K562 (cell line): ENCODE data around the gene SCARF2. TPM values are rescaled to one million over a fixed set of nuclear protein-coding genes. Genes with fewer than 3 reads are reported as not detected.
A peak's percentile ranks its signal among the peaks of the same experiment; 100 is the strongest.

Experiments used
- CXXC5 ChIP-seq: fragments of 250-450 bp; sonication (Bioruptor Pico); IDR thresholded peaks from 2 replicates; pipeline ENCODE4 v1.8.0; 2022; ENCODE audit warnings: inconsistent platforms, mild to moderate bottlenecking, moderate library complexity
- NR2F6 ChIP-seq: fragments of 450-650 bp; formaldehyde crosslinking; IDR thresholded peaks from 2 replicates; pipeline ENCODE4 v1.4.0; 2020; ENCODE audit warnings: mild to moderate bottlenecking
- PML ChIP-seq: IDR thresholded peaks from 2 replicates; pipeline ENCODE4 v1.6.1; 2012; ENCODE audit warnings: low read length, inconsistent platforms
- SMARCA5 ChIP-seq: fragments of 450-650 bp; IDR thresholded peaks from 2 replicates; pipeline ENCODE4 v1.6.1; 2016
- TAF9B ChIP-seq: fragments of 450-650 bp; IDR thresholded peaks from 2 replicates; pipeline ENCODE4 v1.6.1; 2018; ENCODE audit warnings: mild to moderate bottlenecking; ENCODE audit not compliant: partially characterized antibody
- YY1 ChIP-seq, 3 experiments: IDR thresholded peaks; 2 replicates each; pipeline ENCODE4 v1.6.1; 2011; ENCODE audit warnings: low read length in 2 of 3, mild to moderate bottlenecking in 2 of 3, moderate library complexity in 2 of 3, borderline replicate concordance in 1 of 3, control low read depth in 1 of 3, low read depth in 1 of 3; ENCODE audit not compliant: insufficient read depth in 3 of 3, insufficient replicate concordance in 2 of 3, control insufficient read depth in 1 of 3, insufficient read length in 1 of 3; ENCODE audit errors: extremely low read depth in 1 of 3
- ZC3H4 ChIP-seq: sonication (generic); formaldehyde crosslinking; IDR thresholded peaks from 2 replicates; pipeline ENCODE4 v1.9.0; 2021; ENCODE audit warnings: missing genetic modification reagents, borderline replicate concordance
- ZNF232 ChIP-seq: sonication (generic); formaldehyde crosslinking; IDR thresholded peaks from 2 replicates; pipeline ENCODE4 v1.8.0; 2022; ENCODE audit warnings: mild to moderate bottlenecking, missing genetic modification reagents
- ZNF384 ChIP-seq: IDR thresholded peaks from 2 replicates; pipeline ENCODE4 v1.6.1; 2012; ENCODE audit warnings: low read depth, low read length, improper control_type of control experiment
- ZNF408 ChIP-seq: fragments of 250-450 bp; sonication (Bioruptor Pico); IDR thresholded peaks from 2 replicates; pipeline ENCODE4 v1.4.0; 2020; ENCODE audit warnings: low read depth, mild to moderate bottlenecking, moderate library complexity
- ZNF551 ChIP-seq: fragments of 250-450 bp; sonication (Bioruptor Pico); IDR thresholded peaks from 2 replicates; pipeline ENCODE4 v1.5.0; 2021; ENCODE audit warnings: mild to moderate bottlenecking, moderate library complexity
- ZNF586 ChIP-seq: fragments of 450-650 bp; formaldehyde crosslinking; conservative IDR thresholded peaks from 2 replicates; pipeline ENCODE4 v1.4.0; 2020; ENCODE audit warnings: mild to moderate bottlenecking, moderate library complexity
- polyA plus RNA-seq, 8 experiments: library from polyadenylated mRNA; depleted of rRNA in 4 of 8; stranded (reverse) in 5 of 8; unstranded in 3 of 8; fragments of >200 nt; fragmentation: Nextera tagmentation in 2 of 8; fragmentation: Illumina TruSeq in 1 of 8; extraction: Ambion mirVana in 2 of 8; extraction: Trizol in 1 of 8; gene quantifications; 2 replicates each; pipeline versions ENCODE4 v1.2.1 to v1.2.3, GENCODE V29; 2011 to 2014; ENCODE audit warnings: inconsistent platforms in 1 of 8, missing spikeins in 1 of 8
- total RNA-seq, 7 experiments: library from RNA; depleted of rRNA in 6 of 7; stranded (reverse); fragments of >200 nt in 6 of 7; fragmentation: Illumina TruSeq in 2 of 7; extraction: Trizol in 2 of 7; gene quantifications; 2 replicates each; pipeline versions ENCODE4 v1.2.1 to v1.2.3, GENCODE V29; 2011 to 2021; ENCODE audit warnings: low replicate concordance in 1 of 7
- TF ChIP-seq, protein P1 (sequence below): sonication (generic); formaldehyde crosslinking; IDR thresholded peaks from 2 replicates; pipeline ENCODE4 v1.8.0; 2022; ENCODE audit warnings: missing genetic modification reagents, mild to moderate bottlenecking, borderline replicate concordance
- TF ChIP-seq, protein P2 (sequence below): fragments of 250-450 bp; sonication (Bioruptor Pico); IDR thresholded peaks from 2 replicates; pipeline ENCODE4 v1.8.0; 2021; ENCODE audit warnings: mild to moderate bottlenecking, moderate library complexity

SCARF2 gene
- total and polyA plus RNA-seq, 9 of the 15 experiments (the other 6 are each of a cell fraction or from before 2014, with no cell fraction given), result 0.06 to 0.32 (median 0.21) TPM; not detected in 5

- TF ChIP-seq ZNF586 (CRISPR knock-in tag) (no peak), NR2F6 (no peak), ZC3H4 (CRISPR knock-in tag) (0 out of 2 replicates have a peak, but pooled peaks have one; percentile 32), TAF9B (no peak), PML (0 out of 2 replicates have a peak, but pooled peaks have one; percentile 7), ZNF232 (CRISPR knock-in tag) (no peak), CXXC5 (CRISPR knock-in tag) (no peak), ZNF551 (CRISPR knock-in tag) (no peak), ZNF408 (CRISPR knock-in tag) (no peak), ZNF384 (no peak), YY1 (IDR thresholded peaks at IDR 0.05; ENCODE audit: borderline replicate concordance in 1 of 3, control insufficient read depth in 1 of 3, extremely low read depth in 1 of 3, insufficient read depth in 3 of 3, insufficient read length in 1 of 3, insufficient replicate concordance in 2 of 3, low read depth in 1 of 3, low read length in 2 of 3) (no peak), SMARCA5 (no peak)
- TF ChIP-seq, protein P1, sequence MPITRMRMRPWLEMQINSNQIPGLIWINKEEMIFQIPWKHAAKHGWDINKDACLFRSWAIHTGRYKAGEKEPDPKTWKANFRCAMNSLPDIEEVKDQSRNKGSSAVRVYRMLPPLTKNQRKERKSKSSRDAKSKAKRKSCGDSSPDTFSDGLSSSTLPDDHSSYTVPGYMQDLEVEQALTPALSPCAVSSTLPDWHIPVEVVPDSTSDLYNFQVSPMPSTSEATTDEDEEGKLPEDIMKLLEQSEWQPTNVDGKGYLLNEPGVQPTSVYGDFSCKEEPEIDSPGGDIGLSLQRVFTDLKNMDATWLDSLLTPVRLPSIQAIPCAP (CRISPR knock-in tag), result no peak
- TF ChIP-seq, protein P2, sequence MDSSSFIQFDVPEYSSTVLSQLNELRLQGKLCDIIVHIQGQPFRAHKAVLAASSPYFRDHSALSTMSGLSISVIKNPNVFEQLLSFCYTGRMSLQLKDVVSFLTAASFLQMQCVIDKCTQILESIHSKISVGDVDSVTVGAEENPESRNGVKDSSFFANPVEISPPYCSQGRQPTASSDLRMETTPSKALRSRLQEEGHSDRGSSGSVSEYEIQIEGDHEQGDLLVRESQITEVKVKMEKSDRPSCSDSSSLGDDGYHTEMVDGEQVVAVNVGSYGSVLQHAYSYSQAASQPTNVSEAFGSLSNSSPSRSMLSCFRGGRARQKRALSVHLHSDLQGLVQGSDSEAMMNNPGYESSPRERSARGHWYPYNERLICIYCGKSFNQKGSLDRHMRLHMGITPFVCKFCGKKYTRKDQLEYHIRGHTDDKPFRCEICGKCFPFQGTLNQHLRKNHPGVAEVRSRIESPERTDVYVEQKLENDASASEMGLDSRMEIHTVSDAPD (CRISPR knock-in tag), result no peak
- TF ChIP-seq, all 486 proteins: peak for 8
Observed at GRCh38 chr22:20455709-20456063, 18.1 kb upstream of the SCARF2 start (continued).
